Right lobe of liver (tissue), 6 donors: ENCODE results near the gene IRX5. TPM values are rescaled to one million over a fixed set of nuclear protein-coding genes. Genes with fewer than 3 reads are reported as not detected.

Source experiments
- ATAC-seq, 4 donors: fragments of 200-7000 bp; cut with Tn5 transposase; one replicate each; pipeline ENCODE4 v1.9.1; 2020; ENCODE audit warnings: mild to moderate bottlenecking in 4 of 4, moderate library complexity in 4 of 4
- DNase-seq, 3 donors: peaks; one replicate each; pipeline ENCODE4 v3.0.0-alpha.2; 2020
- H3K27ac ChIP-seq, 3 donors: fragments of 200-600 bp; one replicate each; pipeline ENCODE4 v1.8.0; 2022
- H3K27me3 ChIP-seq, 2 donors: fragments of 200-600 bp; one replicate each; pipeline ENCODE4 v1.8.0; 2022
- H3K36me3 ChIP-seq, 4 donors: fragments of 200-600 bp; sonication (generic) in 1 of 4; one replicate each; pipeline versions ENCODE4 v1.5.1 to v1.8.0; 2017 to 2022; ENCODE audit warnings: control low read depth in 1 of 4
- H3K4me1 ChIP-seq, 4 donors: fragments of 200-600 bp; sonication (generic) in 1 of 4; one replicate each; pipeline versions ENCODE4 v1.5.1 to v1.8.0; 2017 to 2022; ENCODE audit warnings: control low read depth in 1 of 4
- H3K4me3 ChIP-seq, 3 donors: fragments of 200-600 bp; one replicate each; pipeline ENCODE4 v1.8.0; 2022
- H3K9me3 ChIP-seq, 4 donors: fragments of 200-600 bp; sonication (generic) in 1 of 4; one replicate each; pipeline versions ENCODE4 v1.5.1 to v1.8.0; 2017 to 2022; ENCODE audit warnings: control low read depth in 1 of 4
- CTCF ChIP-seq, 4 donors: fragments of 200-600 bp in 3 of 4; fragments of 450-650 bp in 1 of 4; IDR thresholded peaks; one replicate each; pipeline versions ENCODE4 v1.5.1 to v1.8.0; 2016 to 2022; ENCODE audit warnings: antibody characterized with exemption in 4 of 4, mild to moderate bottlenecking in 2 of 4
- POLR2A ChIP-seq: fragments of 450-650 bp; IDR thresholded peaks from one replicate; pipeline ENCODE4 v1.6.1; 2017; ENCODE audit warnings: antibody characterized with exemption, mild to moderate bottlenecking
- WGBS: methylation state at CpG from one replicate; pipeline ENCODE4 v1.1.6; 2018; ENCODE audit warnings: low coverage, low lambda C conversion rate; ENCODE audit not compliant: insufficient coverage; ENCODE audit errors: missing lambda C conversion rate; 5-methylcytosine and 5-hydroxymethylcytosine counted together
- intact Hi-C, 2 donors: fragments of 100-400 bp; cut with DNase I; formaldehyde crosslinking; loops; one replicate each; pipeline versions ENCODE4 v1.11.2 to v1.14.1; 2022
- total RNA-seq, 6 experiments: library from RNA; depleted of rRNA in 2 of 6; stranded (reverse); fragments of >200 nt in 2 of 6; fragmentation: NEBNext Ultra II Directional in 3 of 6; extraction: Animal tissue kit (Norgen Biotek cat#: 25700) in 3 of 6; gene quantifications; one replicate each; pipeline versions ENCODE4 v1.1.0 to v1.2.4, GENCODE V29; 2016 to 2023
- donor health status: DM: no; HTN: yes; CAD: no.
- donor health status: DM: no; HTN: no; CAD: no.
- donor health status: DM: no; HTN: no; CAD: no.
- donor health status: DM: no; HTN: yes; CAD: no.
- donor health status: DM: no; HTN: yes; CAD: no.

IRX5 gene
- total RNA-seq, 6 experiments from 2014 or later: not detected

DNA sequence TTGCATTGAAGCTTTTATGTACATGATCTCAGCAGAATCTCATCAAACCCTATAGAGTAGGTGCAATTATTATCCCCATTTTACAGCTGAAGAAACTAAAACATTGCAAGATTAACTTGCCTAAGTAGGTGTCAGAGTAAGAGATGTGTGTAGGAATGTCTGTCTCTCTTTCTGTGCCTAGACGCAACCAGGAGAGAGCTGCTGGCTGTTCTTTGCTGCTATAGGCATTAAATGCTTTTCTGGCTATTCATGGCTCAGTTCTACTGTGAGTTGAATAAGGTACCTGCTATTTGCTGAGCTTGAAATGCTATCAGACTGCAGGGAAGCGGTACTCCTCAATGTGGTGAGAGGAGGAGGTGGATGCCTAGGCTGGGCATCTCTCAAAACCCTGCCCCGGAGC lies 17.0 kb downstream of the IRX5 start:
- ATAC-seq (no peak), DNase-seq (no peak)
- H3K9me3 ChIP-seq: no peaks in the 10 kb centered on the region
- no peaks in the 10 kb centered on the region for H3K4me1 ChIP-seq
- 68% methylated on average over 3 of the region's 3 CpGs for WGBS
- H3K27me3 ChIP-seq: no peaks in the 10 kb centered on the region
- intact Hi-C loops: loop anchor here in 1 of 2 donors (10.0 kb wide), 1 partner anchor 663 kb away; the partner anchor contains the start of gene IRX3
- no peak overlapping the region for H3K4me3 ChIP-seq
- H3K27ac ChIP-seq: no peak overlapping the region
- TF ChIP-seq POLR2A (no peak), CTCF (IDR thresholded peaks at IDR 0.05) (no peak)
- no peaks in the 10 kb centered on the region for H3K36me3 ChIP-seq

- Histone ChIP-seq H3K4me3 (no peak overlapping the region), H3K36me3 (no peaks in the 10 kb centered on the region), H3K9me3 (no peaks in the 10 kb centered on the region), H3K4me1 (no peaks in the 10 kb centered on the region), H3K27me3 (no peaks in the 10 kb centered on the region), H3K27ac (no peak overlapping the region)
- ATAC-seq (no peak), DNase-seq (no peak)
- TF ChIP-seq CTCF (IDR thresholded peaks at IDR 0.05): no peak
- no peak for TF ChIP-seq POLR2A
- 58% methylated on average over 4 of the region's 4 CpGs for WGBS
- intact Hi-C loops: no loop called here
Observed at GRCh38 chr16:54952195-54952594, 21.5 kb downstream of the IRX5 start.

DNA sequence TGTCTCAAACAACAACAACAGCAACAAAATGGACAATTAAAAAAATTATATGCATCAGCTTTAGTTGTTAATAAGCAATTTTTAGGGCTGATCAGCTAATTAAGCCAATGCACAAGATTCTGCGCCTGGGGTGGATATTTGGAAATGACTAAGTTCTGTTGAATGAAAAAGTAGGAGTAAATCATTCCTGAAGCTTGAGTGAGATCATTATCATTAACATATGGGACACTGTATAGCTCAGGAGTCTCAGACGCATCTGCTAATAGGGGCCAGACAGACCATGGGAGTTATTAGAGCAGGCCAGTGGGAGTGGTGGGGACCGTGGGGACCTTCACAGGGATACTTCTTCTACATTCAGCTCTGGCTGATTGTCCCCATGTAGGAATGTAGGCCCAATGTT lies 22.8 kb downstream of the IRX5 start:
- Histone ChIP-seq H3K9me3 (no peaks in the 10 kb centered on the region), H3K4me1 (no peaks in the 10 kb centered on the region), H3K4me3 (no peak overlapping the region), H3K27me3 (no peaks in the 10 kb centered on the region), H3K36me3 (no peaks in the 10 kb centered on the region), H3K27ac (no peak overlapping the region)
- 74% methylated on average over 3 of the region's 3 CpGs for WGBS
- ATAC-seq: no peak
- no peak for DNase-seq
- no peak for TF ChIP-seq POLR2A
- no peak for TF ChIP-seq CTCF (IDR thresholded peaks at IDR 0.05)
- intact Hi-C loops: no loop called here

DNA sequence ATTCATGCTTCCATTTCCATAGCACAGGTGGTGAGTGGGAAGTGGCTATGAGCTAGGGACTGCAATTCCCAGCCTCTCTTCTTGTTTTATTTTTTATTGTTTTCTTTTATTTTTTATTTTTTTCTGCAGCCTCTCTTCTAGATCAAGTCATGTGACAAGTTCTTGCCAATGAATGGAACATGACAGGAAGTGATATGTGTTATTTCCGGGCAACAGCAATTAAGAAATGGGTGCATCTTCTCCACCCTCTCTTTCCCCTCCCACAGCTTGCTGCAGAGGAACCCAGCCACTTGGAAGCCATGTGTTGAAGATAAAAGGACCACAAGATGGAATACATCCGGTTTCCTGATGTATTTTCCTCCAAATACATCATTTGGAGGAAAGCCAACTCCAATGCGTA lies 23.6 kb downstream of the IRX5 start:
- Histone ChIP-seq H3K27ac (no peak overlapping the region), H3K27me3 (no peaks in the 10 kb centered on the region), H3K36me3 (no peaks in the 10 kb centered on the region), H3K4me1 (no peaks in the 10 kb centered on the region), H3K4me3 (no peak overlapping the region), H3K9me3 (no peaks in the 10 kb centered on the region)
- ATAC-seq (no peak), DNase-seq (no peak)
- TF ChIP-seq CTCF (IDR thresholded peaks at IDR 0.05) (no peak), POLR2A (no peak)
- WGBS: 69% methylated on average over 3 of the region's 3 CpGs
- intact Hi-C loops: no loop called here

- H3K4me3 ChIP-seq: no peak overlapping the region
- H3K4me1 ChIP-seq: no peaks in the 10 kb centered on the region
- no peaks in the 10 kb centered on the region for H3K36me3 ChIP-seq
- intact Hi-C loops: no loop called here
- H3K9me3 ChIP-seq: no peaks in the 10 kb centered on the region
- DNase-seq (no peak), ATAC-seq (no peak)
- no peaks in the 10 kb centered on the region for H3K27me3 ChIP-seq
- no peak for TF ChIP-seq POLR2A
- no peak for TF ChIP-seq CTCF (IDR thresholded peaks at IDR 0.05)
- no peak overlapping the region for H3K27ac ChIP-seq
Observed at GRCh38 chr16:54955757-54956156, 25.1 kb downstream of the IRX5 start.
